Measurements from ENCODE around the gene SUFU.

Gene SUFU

GRCh38 chr10:102614888-102615287 lies 111.1 kb downstream of the SUFU start:
- in situ Hi-C loops (cut with MboI; ENCODE audit: low sequenced_read_pairs): no loop called here

GRCh38 chr10:102615361-102615760 lies 111.6 kb downstream of the SUFU start:
- in situ Hi-C loops (cut with MboI; ENCODE audit: low sequenced_read_pairs): no loop called here

GRCh38 chr10:102616066-102616770 lies 112.4 kb downstream of the SUFU start:
- in situ Hi-C loops (cut with MboI; ENCODE audit: low sequenced_read_pairs): no loop called here

- in situ Hi-C loops (cut with MboI; ENCODE audit: low sequenced_read_pairs): no loop called here
Measured at GRCh38 chr10:102617041-102617440, 113.3 kb downstream of the SUFU start.

- in situ Hi-C loops (cut with MboI; ENCODE audit: low sequenced_read_pairs): no loop called here
Measured at GRCh38 chr10:102617816-102618215, 114.0 kb downstream of the SUFU start.

GRCh38 chr10:102619281-102619981 lies 115.7 kb downstream of the SUFU start:
- in situ Hi-C loops (cut with MboI; ENCODE audit: low sequenced_read_pairs): no loop called here

GRCh38 chr10:102620138-102620590 lies 116.4 kb downstream of the SUFU start:
- in situ Hi-C loops (cut with MboI; ENCODE audit: low sequenced_read_pairs): no loop called here

GRCh38 chr10:102620591-102621442 lies 117.0 kb downstream of the SUFU start:
- in situ Hi-C loops (cut with MboI; ENCODE audit: low sequenced_read_pairs): no loop called here

- in situ Hi-C loops (cut with MboI; ENCODE audit: low sequenced_read_pairs): no loop called here
Measured at GRCh38 chr10:102621443-102622325, 117.9 kb downstream of the SUFU start.

- in situ Hi-C loops (cut with MboI; ENCODE audit: low sequenced_read_pairs): no loop called here
Measured at GRCh38 chr10:102624094-102624493, 120.3 kb downstream of the SUFU start.

GRCh38 chr10:102624751-102625645 lies 121.2 kb downstream of the SUFU start:
- in situ Hi-C loops (cut with MboI; ENCODE audit: low sequenced_read_pairs): no loop called here

- in situ Hi-C loops (cut with MboI; ENCODE audit: low sequenced_read_pairs): no loop called here
Measured at GRCh38 chr10:102626026-102626685, 122.4 kb downstream of the SUFU start.

GRCh38 chr10:102627291-102627735 lies 123.5 kb downstream of the SUFU start:
- in situ Hi-C loops (cut with MboI; ENCODE audit: low sequenced_read_pairs): no loop called here

GRCh38 chr10:102627736-102628293 lies 124.0 kb downstream of the SUFU start:
- in situ Hi-C loops (cut with MboI; ENCODE audit: low sequenced_read_pairs): no loop called here

- in situ Hi-C loops (cut with MboI; ENCODE audit: low sequenced_read_pairs): no loop called here
Measured at GRCh38 chr10:102628451-102628911, 124.7 kb downstream of the SUFU start.

- in situ Hi-C loops (cut with MboI; ENCODE audit: low sequenced_read_pairs): no loop called here
Measured at GRCh38 chr10:102629661-102630614, 126.2 kb downstream of the SUFU start.

- in situ Hi-C loops (cut with MboI; ENCODE audit: low sequenced_read_pairs): no loop called here
Measured at GRCh38 chr10:102630663-102631062, 126.9 kb downstream of the SUFU start.
